ENCODE measurements around the gene ZNF428.
A peak's percentile ranks its signal among the peaks of the same experiment; 100 is the strongest.

ZNF428 gene

DNA sequence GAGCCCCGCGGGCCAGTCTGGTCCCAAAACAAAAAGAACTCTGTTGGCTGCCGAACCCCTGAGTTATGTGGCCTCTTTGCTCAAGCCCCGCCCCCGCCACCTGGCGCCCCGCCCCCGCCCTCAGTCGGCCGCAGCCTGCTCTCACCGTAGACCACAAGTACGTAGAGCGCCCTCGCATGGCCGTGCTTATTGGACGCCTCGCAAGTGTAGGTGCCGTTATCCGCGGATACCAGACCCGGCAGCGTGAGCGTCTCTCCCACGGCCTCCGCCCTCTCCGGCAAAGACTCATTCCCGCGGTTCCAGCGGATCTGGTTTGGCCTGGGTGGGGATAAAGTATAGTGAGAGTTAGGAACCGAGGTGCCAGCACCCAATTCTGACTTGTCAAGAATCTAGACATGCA, 5.5 kb upstream of the ZNF428 start:
- DNase-seq (ENCODE audit: low read depth): peak; percentile 43
- H3K4me3 ChIP-seq (ENCODE audit: low read depth, low read length): no peak overlapping the region
- TF ChIP-seq, protein P1, sequence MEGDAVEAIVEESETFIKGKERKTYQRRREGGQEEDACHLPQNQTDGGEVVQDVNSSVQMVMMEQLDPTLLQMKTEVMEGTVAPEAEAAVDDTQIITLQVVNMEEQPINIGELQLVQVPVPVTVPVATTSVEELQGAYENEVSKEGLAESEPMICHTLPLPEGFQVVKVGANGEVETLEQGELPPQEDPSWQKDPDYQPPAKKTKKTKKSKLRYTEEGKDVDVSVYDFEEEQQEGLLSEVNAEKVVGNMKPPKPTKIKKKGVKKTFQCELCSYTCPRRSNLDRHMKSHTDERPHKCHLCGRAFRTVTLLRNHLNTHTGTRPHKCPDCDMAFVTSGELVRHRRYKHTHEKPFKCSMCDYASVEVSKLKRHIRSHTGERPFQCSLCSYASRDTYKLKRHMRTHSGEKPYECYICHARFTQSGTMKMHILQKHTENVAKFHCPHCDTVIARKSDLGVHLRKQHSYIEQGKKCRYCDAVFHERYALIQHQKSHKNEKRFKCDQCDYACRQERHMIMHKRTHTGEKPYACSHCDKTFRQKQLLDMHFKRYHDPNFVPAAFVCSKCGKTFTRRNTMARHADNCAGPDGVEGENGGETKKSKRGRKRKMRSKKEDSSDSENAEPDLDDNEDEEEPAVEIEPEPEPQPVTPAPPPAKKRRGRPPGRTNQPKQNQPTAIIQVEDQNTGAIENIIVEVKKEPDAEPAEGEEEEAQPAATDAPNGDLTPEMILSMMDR (conservative IDR thresholded peaks at IDR 0.05; ENCODE audit: low read depth, low read length): peak; percentile 25

DNA sequence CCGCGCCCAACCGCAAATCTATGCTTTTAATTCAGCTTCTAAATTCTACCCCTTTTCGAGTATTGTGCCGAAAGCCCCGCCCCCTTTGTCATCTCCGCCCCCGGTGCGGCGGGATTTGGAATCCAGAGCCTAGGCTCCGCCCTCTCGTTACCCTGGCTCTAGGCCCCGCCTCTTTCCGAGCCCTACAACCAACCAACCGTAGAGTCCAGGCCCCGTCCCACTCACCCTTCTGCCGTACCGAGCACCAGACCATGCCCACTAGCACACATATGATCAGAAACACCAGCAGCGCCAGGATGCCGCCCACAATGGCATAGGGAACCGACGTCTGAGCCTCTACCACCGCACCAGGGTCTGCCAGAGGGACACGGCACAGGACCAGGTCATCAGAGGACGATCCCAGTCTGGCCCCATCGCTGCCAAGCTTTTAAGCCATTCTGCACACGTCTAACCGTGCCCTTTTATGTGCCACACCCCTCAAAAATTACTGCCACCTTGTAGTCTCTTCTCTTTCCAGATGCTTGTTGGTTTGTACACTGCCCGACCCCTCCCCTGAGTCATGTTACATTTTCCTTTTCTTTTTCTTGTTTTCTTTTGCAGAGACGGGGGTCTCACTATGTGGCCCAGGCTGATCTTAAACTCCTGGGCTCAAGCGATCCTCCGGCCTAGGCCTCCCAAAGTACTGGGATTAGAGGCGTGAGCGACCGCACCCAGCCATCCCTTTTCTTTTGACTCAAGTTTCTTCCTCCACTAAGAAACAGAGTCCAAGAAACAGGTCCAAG, 4.7 kb upstream of the ZNF428 start:
- no peak overlapping the region for H3K4me3 ChIP-seq (ENCODE audit: low read depth, low read length)
- no peak for DNase-seq (ENCODE audit: low read depth)
- TF ChIP-seq, protein P1 (conservative IDR thresholded peaks at IDR 0.05; ENCODE audit: low read depth, low read length): no peak

DNA sequence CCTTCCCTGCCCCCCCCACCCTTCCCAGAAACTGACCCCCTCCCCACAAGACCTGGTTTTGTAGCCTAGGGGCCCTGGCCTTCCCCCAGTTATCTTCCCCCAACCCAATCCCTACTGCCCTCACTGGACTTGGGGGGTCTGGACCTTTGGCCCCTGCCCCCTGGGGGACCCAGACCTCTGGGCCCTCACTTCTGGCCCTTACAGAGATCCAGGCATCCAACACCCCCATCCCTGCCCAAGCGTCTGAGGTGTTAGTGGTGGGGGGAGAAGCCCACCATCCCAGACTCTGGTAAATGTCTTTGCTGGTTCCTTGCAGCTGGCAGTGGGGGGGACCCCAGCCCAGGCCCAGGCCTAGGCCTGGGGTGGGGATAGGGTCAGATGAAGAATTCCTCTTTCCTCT, 3.5 kb upstream of the ZNF428 start:
- TF ChIP-seq, protein P1 (conservative IDR thresholded peaks at IDR 0.05; ENCODE audit: low read depth, low read length): no peak
- no peak for DNase-seq (ENCODE audit: low read depth)
- H3K4me3 ChIP-seq (ENCODE audit: low read depth, low read length): no peak overlapping the region

DNA sequence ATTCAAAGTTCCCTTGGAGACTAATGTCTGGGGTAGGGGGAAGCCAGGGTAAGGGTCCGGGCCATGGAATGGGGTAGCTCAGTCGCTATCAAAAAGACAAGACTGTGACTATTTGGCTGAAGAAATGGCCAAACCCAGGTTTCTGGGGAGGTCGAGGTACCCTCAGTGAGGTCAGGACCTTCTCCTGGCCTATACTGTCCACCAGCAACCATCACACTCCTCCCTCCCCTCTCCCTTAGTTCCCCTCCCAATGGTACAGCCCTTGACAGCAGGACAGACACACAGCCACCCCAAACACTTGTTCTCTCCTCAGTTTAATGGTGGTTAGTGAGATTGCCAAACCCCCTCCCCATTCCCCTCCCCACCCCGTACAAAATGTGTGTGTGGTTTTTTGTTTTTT, 2.6 kb upstream of the ZNF428 start:
- no peak overlapping the region for H3K4me3 ChIP-seq (ENCODE audit: low read depth, low read length)
- DNase-seq (ENCODE audit: low read depth): no peak
- TF ChIP-seq, protein P1 (conservative IDR thresholded peaks at IDR 0.05; ENCODE audit: low read depth, low read length): no peak

DNA sequence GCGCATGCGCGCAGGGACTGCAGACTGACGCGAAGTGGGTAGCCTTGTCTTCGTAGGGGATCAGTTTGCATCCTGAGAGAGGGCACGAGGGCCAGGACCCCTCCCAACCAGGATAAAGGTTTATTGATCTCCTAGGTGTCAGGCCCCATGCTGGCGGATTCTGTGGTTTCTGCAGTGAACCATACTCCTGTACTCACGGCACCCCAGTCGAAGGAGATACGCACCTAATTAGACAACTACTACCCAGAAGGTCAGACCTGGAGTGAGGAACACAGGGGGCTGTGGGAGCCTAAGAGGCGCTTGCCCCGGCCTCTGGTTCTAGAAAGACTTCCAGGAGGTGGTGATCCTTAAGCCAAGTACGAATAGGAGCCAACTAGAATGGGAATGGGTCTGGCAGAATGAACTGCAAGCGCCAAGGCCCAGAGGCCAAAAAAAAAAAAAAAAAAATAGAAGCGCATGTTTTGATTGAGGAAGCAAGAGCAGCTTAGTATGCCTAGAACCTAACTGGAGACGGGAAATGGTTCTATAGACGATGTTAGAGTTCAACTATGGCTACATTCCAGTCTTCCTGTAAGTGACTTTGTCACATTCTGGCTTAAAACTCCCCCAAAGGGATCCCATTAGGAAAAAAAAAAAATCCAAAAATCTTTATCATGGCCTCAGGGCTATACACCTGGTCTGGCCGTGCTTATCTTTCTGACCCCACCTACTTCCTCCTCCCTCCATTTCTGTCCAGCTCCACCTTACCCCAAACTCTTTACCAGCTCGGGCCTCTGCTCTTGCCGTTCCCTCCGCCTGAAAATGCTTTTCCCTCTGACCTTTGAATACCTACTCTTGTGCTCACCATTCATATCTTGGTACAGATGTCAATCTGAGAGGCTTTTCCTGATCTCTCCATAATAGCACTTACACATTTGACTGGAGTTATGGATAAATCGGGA, 902 bp upstream of the ZNF428 start:
- TF ChIP-seq, protein P1 (conservative IDR thresholded peaks at IDR 0.05; ENCODE audit: low read depth, low read length): no peak
- peak overlapping the region; percentile 84 for H3K4me3 ChIP-seq (ENCODE audit: low read depth, low read length)
- DNase-seq (ENCODE audit: low read depth): no peak

DNA sequence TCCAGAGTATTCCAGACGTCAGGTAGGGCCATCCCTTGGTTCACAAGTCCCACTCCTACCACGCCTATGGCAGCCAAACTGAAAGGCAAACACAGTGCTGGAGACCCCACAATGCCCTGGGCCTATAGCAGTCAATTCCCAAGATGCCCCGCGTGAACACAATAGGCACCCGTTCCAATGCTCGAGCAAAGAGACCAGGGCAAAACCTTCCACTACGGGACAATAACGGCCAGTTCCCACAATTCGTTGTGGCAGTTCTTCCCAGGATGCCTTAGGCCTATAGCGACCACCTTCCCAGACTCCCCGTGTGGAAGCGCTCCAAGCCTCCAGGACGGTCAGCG, 538 bp downstream of the ZNF428 start:
- DNase-seq (ENCODE audit: low read depth): no peak
- TF ChIP-seq, protein P1 (conservative IDR thresholded peaks at IDR 0.05; ENCODE audit: low read depth, low read length): no peak
- peak overlapping the region; percentile 84 for H3K4me3 ChIP-seq (ENCODE audit: low read depth, low read length)

All from choroid plexus epithelial cell (primary cell).